Testis (tissue), 2 donors: ENCODE results near the gene PLK2.

Experiments
- POLR2A ChIP-seq: fragments of 450-650 bp; IDR thresholded peaks from one replicate; pipeline ENCODE4 v1.6.1; 2017; ENCODE audit warnings: antibody characterized with exemption, mild to moderate bottlenecking, moderate library complexity
- TF ChIP-seq, protein P1 (sequence below), 3 experiments: fragments of 450-650 bp in 2 of 3; fragments of 200-600 bp in 1 of 3; sonication (generic) in 1 of 3; IDR thresholded peaks; one replicate each; pipeline ENCODE4 v1.5.1; 2016 to 2019; ENCODE audit warnings: antibody characterized with exemption in 3 of 3, mild to moderate bottlenecking in 2 of 3, moderate library complexity in 1 of 3

DNA sequence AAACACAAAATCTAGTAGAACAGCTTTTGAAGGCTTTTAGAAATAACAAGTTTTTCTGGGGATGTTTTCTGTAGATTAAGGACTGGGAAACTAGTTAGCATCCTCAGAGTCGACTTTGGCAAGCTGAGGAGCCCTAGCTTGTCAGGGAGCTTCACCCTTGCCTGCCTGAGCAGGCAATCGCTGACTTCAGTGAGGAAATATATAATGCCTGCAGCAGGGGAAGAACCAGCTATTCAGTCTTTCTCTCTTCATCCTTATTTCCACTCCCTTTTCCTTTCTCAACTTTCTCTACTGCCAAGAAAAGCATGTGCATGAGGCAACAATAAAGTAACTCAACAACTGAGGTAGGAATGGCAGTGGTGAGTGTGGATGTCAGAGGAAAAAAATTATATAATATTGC lies 54.7 kb downstream of the PLK2 start:
- TF ChIP-seq, protein P1, sequence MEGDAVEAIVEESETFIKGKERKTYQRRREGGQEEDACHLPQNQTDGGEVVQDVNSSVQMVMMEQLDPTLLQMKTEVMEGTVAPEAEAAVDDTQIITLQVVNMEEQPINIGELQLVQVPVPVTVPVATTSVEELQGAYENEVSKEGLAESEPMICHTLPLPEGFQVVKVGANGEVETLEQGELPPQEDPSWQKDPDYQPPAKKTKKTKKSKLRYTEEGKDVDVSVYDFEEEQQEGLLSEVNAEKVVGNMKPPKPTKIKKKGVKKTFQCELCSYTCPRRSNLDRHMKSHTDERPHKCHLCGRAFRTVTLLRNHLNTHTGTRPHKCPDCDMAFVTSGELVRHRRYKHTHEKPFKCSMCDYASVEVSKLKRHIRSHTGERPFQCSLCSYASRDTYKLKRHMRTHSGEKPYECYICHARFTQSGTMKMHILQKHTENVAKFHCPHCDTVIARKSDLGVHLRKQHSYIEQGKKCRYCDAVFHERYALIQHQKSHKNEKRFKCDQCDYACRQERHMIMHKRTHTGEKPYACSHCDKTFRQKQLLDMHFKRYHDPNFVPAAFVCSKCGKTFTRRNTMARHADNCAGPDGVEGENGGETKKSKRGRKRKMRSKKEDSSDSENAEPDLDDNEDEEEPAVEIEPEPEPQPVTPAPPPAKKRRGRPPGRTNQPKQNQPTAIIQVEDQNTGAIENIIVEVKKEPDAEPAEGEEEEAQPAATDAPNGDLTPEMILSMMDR (IDR thresholded peaks at IDR 0.05): no peak
- no peak for TF ChIP-seq POLR2A
